ENCODE measurements around the gene DHX35.

- TF ChIP-seq POLR2A (IDR thresholded peaks at IDR 0.05) (no peak), CTCF (IDR thresholded peaks at IDR 0.05) (no peak)
These were observed 107.8 kb downstream of the DHX35 start for GRCh38 chr20:39069976-39070375.
